HL-60 (cell line): ENCODE measurements around the gene DGKI.

Experiments
- DNase-seq, 2 experiments: peaks; one replicate each; pipeline ENCODE4 v3.0.0-alpha.2; 2010 to 2020; ENCODE audit warnings: low read depth in 1 of 2, low spot score in 1 of 2
- H3K27ac ChIP-seq: fragments of 250-450 bp; sonication (Bioruptor Pico); replicated peaks from 2 replicates; pipeline ENCODE4 v1.5.1; 2020; ENCODE audit warnings: mild to moderate bottlenecking, moderate library complexity
- H3K27me3 ChIP-seq: fragments of 250-450 bp; sonication (Bioruptor Pico); 2 replicates; pipeline ENCODE4 v1.5.1; 2021; ENCODE audit warnings: mild to moderate bottlenecking, moderate library complexity; ENCODE audit not compliant: insufficient read depth, poor library complexity, severe bottlenecking
- H3K4me3 ChIP-seq: replicated peaks from 2 replicates; pipeline ENCODE4 v1.5.1; 2011; ENCODE audit warnings: mild to moderate bottlenecking, control low read depth, low read length; ENCODE audit not compliant: insufficient read depth
- CTCF ChIP-seq: IDR thresholded peaks from one replicate; pipeline ENCODE4 v1.5.1; 2011; ENCODE audit warnings: low read length, control low read depth, inconsistent platforms; ENCODE audit not compliant: insufficient read depth
- GABPA ChIP-seq: IDR thresholded peaks from 2 replicates; pipeline ENCODE4 v1.6.1; 2012; ENCODE audit warnings: low read depth
- POLR2AphosphoS5 ChIP-seq: IDR thresholded peaks from 2 replicates; pipeline ENCODE4 v1.6.1; 2012; ENCODE audit warnings: low read depth
- SPI1 ChIP-seq: IDR thresholded peaks from 2 replicates; pipeline ENCODE4 v1.6.1; 2012; ENCODE audit warnings: low read depth, mild to moderate bottlenecking, borderline replicate concordance
- TF ChIP-seq, protein P1 (sequence below): IDR thresholded peaks from 2 replicates; pipeline ENCODE4 v1.6.1; 2012; ENCODE audit warnings: low read depth; ENCODE audit not compliant: insufficient replicate concordance

Gene DGKI

GRCh38 chr7:137366995-137367394, 479.8 kb downstream of the DGKI start:
- no peak for DNase-seq
- TF ChIP-seq SPI1 (no peak), CTCF (no peak), POLR2AphosphoS5 (no peak), GABPA (no peak)
- TF ChIP-seq, protein P1, sequence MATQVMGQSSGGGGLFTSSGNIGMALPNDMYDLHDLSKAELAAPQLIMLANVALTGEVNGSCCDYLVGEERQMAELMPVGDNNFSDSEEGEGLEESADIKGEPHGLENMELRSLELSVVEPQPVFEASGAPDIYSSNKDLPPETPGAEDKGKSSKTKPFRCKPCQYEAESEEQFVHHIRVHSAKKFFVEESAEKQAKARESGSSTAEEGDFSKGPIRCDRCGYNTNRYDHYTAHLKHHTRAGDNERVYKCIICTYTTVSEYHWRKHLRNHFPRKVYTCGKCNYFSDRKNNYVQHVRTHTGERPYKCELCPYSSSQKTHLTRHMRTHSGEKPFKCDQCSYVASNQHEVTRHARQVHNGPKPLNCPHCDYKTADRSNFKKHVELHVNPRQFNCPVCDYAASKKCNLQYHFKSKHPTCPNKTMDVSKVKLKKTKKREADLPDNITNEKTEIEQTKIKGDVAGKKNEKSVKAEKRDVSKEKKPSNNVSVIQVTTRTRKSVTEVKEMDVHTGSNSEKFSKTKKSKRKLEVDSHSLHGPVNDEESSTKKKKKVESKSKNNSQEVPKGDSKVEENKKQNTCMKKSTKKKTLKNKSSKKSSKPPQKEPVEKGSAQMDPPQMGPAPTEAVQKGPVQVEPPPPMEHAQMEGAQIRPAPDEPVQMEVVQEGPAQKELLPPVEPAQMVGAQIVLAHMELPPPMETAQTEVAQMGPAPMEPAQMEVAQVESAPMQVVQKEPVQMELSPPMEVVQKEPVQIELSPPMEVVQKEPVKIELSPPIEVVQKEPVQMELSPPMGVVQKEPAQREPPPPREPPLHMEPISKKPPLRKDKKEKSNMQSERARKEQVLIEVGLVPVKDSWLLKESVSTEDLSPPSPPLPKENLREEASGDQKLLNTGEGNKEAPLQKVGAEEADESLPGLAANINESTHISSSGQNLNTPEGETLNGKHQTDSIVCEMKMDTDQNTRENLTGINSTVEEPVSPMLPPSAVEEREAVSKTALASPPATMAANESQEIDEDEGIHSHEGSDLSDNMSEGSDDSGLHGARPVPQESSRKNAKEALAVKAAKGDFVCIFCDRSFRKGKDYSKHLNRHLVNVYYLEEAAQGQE: no peak
- Histone ChIP-seq H3K27me3 (no peaks in the 10 kb centered on the region), H3K4me3 (no peak overlapping the region), H3K27ac (no peak overlapping the region)

- no peaks in the 10 kb centered on the region for H3K27me3 ChIP-seq
- DNase-seq: no peak
- no peak overlapping the region for H3K27ac ChIP-seq
- TF ChIP-seq, protein P1: no peak
- TF ChIP-seq CTCF (no peak), SPI1 (no peak), POLR2AphosphoS5 (no peak), GABPA (no peak)
- H3K4me3 ChIP-seq: no peak overlapping the region
Measured at GRCh38 chr7:137363683-137364082, 483.1 kb downstream of the DGKI start.

DNA sequence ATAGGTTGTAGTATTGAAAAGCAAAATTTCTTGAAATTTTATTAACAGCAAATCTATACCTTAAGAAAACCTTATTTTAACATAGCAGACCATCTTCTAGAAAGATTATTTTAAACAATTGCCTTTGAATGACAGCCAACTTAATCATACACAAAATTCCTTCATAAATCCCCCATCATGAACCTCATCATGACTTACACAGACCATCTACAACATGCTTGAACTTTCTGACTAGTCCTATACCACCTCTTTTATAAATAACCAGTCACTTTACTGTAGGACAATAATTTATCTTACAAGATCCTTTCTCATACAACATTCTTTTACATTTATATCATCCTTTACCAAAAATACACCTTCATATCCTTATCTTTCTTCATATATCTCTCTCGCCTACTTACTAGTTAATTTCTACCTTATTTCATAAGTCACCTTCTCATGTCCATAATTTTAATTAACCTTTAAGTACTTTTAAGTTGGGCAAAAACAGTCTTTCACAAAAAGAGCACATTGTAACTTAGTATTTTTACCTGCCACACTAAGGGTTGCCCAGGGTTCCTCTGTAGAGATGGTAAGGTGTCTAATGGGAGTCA, 486.6 kb downstream of the DGKI start:
- no peak for DNase-seq
- TF ChIP-seq, protein P1: no peak
- TF ChIP-seq SPI1 (no peak), CTCF (no peak), GABPA (no peak), POLR2AphosphoS5 (no peak)
- Histone ChIP-seq H3K4me3 (no peak overlapping the region), H3K27ac (no peak overlapping the region), H3K27me3 (no peaks in the 10 kb centered on the region)
